Kidney (tissue), 14 donors: ENCODE results near the gene ARHGEF40. TPM values are rescaled to one million over a fixed set of nuclear protein-coding genes. Genes with fewer than 3 reads are reported as not detected.
A peak's percentile ranks its signal among the peaks of the same experiment; 100 is the strongest.

Experiments used
- DNase-seq, 5 donors: peaks; one replicate each; pipeline ENCODE4 v3.0.0-alpha.2; 2013 to 2020
- FAIRE-seq: peaks from 2 replicates; lab custom pipeline; 2012; peaks lifted over from hg19 to GRCh38; lab: Jason Lieb, UNC
- H3K27ac ChIP-seq, 2 donors: one replicate each; pipeline ENCODE4 v1.7.0; 2013; ENCODE audit warnings: low read depth in 2 of 2, low read length in 2 of 2, inconsistent platforms in 1 of 2
- H3K27me3 ChIP-seq: one replicate; pipeline ENCODE4 v1.7.1; 2013; ENCODE audit warnings: low read length, inconsistent platforms; ENCODE audit not compliant: control insufficient read depth, insufficient read depth
- H3K36me3 ChIP-seq, 3 donors: one replicate each; pipeline versions ENCODE4 v1.7.0 to v1.7.1; 2013; ENCODE audit warnings: low read length in 3 of 3, control low read depth in 1 of 3, inconsistent platforms in 1 of 3; ENCODE audit not compliant: insufficient read depth in 3 of 3, control insufficient read depth in 2 of 3
- H3K4me1 ChIP-seq, 3 donors: one replicate each; pipeline versions ENCODE4 v1.7.0 to v1.7.1; 2013; ENCODE audit warnings: low read length in 3 of 3, inconsistent platforms in 1 of 3, low read depth in 1 of 3; ENCODE audit not compliant: control insufficient read depth in 2 of 3, insufficient read depth in 2 of 3
- H3K4me3 ChIP-seq, 3 donors: one replicate each; pipeline versions ENCODE4 v1.7.0 to v1.8.1; 2013; ENCODE audit warnings: low read length in 3 of 3, control low read depth in 1 of 3, inconsistent platforms in 1 of 3
- H3K9ac ChIP-seq, 3 donors: one replicate each; pipeline versions ENCODE4 v1.7.0 to v1.7.1; 2013; ENCODE audit warnings: low read length in 3 of 3, control low read depth in 1 of 3, inconsistent platforms in 1 of 3
- H3K9me3 ChIP-seq, 3 donors: one replicate each; pipeline versions ENCODE4 v1.7.0 to v1.7.1; 2013; ENCODE audit warnings: low read length in 3 of 3, control low read depth in 1 of 3, inconsistent platforms in 1 of 3; ENCODE audit not compliant: control insufficient read depth in 2 of 3, insufficient read depth in 1 of 3
- CTCF ChIP-seq: IDR thresholded peaks from 3 replicates; pipeline ENCODE4 v1.5.1; 2012; ENCODE audit warnings: mild to moderate bottlenecking, moderate library complexity, borderline replicate concordance; ENCODE audit not compliant: insufficient read depth; ENCODE audit errors: extremely low read depth
- intact Hi-C: fragments of 100-400 bp; cut with DNase I; formaldehyde crosslinking; loops from one replicate; pipeline ENCODE4 v1.11.1; 2022
- polyA plus RNA-seq: library from polyadenylated mRNA; stranded (reverse); fragments of 350-450 nt; fragmentation: Illumina TruSeq; extraction: RNeasy Lipid Tissue Mini Kit (QIAGEN cat#74804); gene quantifications from one replicate; pipeline ENCODE4 v1.2.3, GENCODE V29; 2014; ENCODE audit warnings: low read depth, low replicate concordance; ENCODE audit not compliant: insufficient read depth
- total RNA-seq: library from RNA; stranded (reverse); fragmentation: NEBNext Ultra II Directional; extraction: Animal tissue kit (Norgen Biotek cat#: 25700); gene quantifications from one replicate; pipeline ENCODE4 v1.2.1, GENCODE V29; 2021
- donor health status: control.
- donor health status: control.
- donor health status: control.
- donor health status: control.
- donor health status: control.
- donor health status: DM: yes; HTN: yes; CAD: no.
- donor health status: Normal renal cell carcinoma (clear cell type).

Gene ARHGEF40
- total and polyA plus RNA-seq, 2 donors from 2014 or later, result 15.9 to 25.6 TPM

GRCh38 chr14:21103411-21103709 lies 33.3 kb downstream of the ARHGEF40 start:
- Histone ChIP-seq H3K27ac (peak overlapping the region; percentile 98 to 99), H3K27me3 (no peaks in the 10 kb centered on the region), H3K9me3 (no peaks in the 10 kb centered on the region), H3K36me3 (no peaks in the 10 kb centered on the region), H3K4me3 (peak overlapping the region; percentile 62 to 87 (median 84)), H3K9ac (peak overlapping the region in 2 of 3 donors; percentile 64 to 95), H3K4me1 (peaks cover 9 to 40% (median 30%) of the 10 kb centered on the region in 3 donors)
- FAIRE-seq (no peak), DNase-seq (no peak)
- intact Hi-C loops, result no loop called here
- no peak for TF ChIP-seq CTCF

DNA sequence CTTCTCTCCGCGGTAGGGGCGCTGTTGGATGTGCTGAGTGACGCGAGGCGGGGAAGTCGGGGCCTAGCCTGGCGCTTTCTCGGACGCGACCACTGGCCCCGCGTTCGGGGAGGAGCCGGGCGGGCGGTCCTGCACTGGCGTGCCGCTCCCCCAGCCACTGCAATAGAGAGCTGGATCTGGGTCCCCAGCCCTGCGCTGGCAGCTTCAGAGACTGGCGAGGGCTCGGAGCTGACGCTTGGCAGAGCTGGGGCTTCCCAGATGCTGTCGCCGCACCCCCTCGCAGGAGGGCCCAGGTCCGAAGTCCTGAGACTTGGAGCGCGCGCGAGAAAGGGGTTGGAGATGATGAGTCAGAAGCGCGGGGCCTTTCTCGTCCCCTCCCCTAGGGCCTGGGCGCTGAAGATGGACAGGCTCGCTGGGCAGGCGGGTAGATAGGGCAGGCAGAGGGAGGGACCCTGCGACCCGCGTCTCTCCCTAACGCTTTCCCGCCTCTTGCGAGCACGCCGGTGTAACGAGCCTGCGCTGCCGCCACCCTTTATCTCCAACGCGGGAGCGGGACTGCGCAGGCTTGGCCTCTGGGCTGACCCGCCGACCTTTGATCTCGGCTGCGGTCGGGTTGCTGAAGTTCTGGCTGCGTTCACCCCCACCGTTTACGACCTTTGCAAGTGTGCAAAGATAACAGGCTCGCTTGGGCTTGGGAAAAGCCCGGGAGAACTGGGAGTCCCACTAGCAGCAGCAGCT lies 33.8 kb downstream of the ARHGEF40 start:
- no peaks in the 10 kb centered on the region for H3K27me3 ChIP-seq
- H3K9ac ChIP-seq, result peak overlapping the region; percentile 65 to 95 (median 89)
- no peaks in the 10 kb centered on the region for H3K36me3 ChIP-seq
- DNase-seq (peak; percentile 96 to 99 (median 98)), FAIRE-seq (no peak)
- no peaks in the 10 kb centered on the region for H3K9me3 ChIP-seq
- intact Hi-C loops, result no loop called here
- TF ChIP-seq CTCF, result peak; percentile 84
- peaks cover 9 to 39% (median 30%) of the 10 kb centered on the region in 3 donors for H3K4me1 ChIP-seq
- peak overlapping the region; percentile 98 to 99 for H3K27ac ChIP-seq
- H3K4me3 ChIP-seq, result peak overlapping the region; percentile 81 to 87 (median 84)

DNA sequence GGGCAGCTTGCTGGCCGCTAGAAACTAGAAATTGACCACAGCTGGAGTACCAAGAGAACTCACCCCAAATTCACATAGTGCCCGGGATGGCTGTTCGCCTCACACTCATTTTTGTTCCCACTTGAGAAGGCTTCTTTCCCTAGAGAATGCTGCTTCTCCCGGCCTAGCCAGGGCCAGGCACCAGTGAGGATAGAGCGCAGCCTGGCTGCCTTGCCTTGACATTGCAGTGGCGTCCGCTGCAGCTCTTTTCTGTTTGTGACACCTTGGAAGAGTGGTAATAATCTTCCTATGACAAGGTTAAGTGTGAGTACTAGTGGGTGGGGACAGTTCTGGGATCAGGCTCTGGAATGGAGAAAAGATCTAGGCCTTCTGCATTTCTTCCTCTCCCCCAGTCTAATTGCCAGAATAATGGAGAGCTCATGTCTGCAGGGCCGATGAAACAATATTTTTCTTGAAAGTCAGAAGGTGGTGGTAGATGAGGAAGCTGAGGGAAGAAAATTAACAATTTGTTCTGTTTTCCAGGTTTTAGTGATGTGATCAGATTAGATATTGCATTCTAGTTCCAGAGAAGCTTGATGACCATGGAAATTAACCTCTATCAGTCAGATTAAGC lies 34.5 kb downstream of the ARHGEF40 start:
- H3K9ac ChIP-seq, result peak overlapping the region; percentile 65 to 95 (median 89)
- H3K36me3 ChIP-seq, result no peaks in the 10 kb centered on the region
- H3K4me3 ChIP-seq, result peak overlapping the region; percentile 81 to 87 (median 84)
- H3K27me3 ChIP-seq, result no peaks in the 10 kb centered on the region
- no peak for FAIRE-seq
- DNase-seq, result peak; percentile 83 to 92 (median 90)
- intact Hi-C loops, result no loop called here
- H3K9me3 ChIP-seq, result no peaks in the 10 kb centered on the region
- H3K4me1 ChIP-seq, result peaks cover 6 to 33% (median 27%) of the 10 kb centered on the region in 3 donors
- peak; percentile 97 for TF ChIP-seq CTCF
- peak overlapping the region; percentile 98 to 99 for H3K27ac ChIP-seq
